Stimulated activated CD8-positive, alpha-beta memory T cell treated with anti-CD3 and anti-CD28 coated beads, Interleukin-15, amount 100 ng/mL, for 1 hour (primary cell): Measurements from ENCODE around the gene GLCCI1.

Experiments
- DNase-seq: peaks from one replicate; pipeline ENCODE4 v3.0.0-alpha.2; 2020; ENCODE audit warnings: low read depth

GLCCI1 gene

DNA sequence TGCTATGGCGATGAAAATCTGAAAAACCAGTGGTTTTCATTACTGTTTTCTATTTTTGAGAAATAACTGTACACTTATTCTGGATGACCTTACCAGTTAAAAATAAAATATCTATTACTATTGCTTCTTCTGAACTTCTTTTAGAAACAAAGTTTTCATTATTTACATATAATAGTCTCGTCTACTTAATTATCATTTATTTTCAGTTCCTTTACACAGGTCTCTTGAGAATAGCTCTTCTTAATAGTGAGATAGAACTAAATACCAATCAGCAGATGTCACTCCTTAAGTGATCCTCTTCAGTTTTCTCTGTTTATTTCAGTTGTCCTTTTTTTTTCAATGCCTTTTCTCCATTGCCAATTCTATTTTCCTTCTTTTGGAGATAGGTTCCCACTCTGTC lies 4.3 kb upstream of the GLCCI1 start:
- DNase-seq, result no peak

DNA sequence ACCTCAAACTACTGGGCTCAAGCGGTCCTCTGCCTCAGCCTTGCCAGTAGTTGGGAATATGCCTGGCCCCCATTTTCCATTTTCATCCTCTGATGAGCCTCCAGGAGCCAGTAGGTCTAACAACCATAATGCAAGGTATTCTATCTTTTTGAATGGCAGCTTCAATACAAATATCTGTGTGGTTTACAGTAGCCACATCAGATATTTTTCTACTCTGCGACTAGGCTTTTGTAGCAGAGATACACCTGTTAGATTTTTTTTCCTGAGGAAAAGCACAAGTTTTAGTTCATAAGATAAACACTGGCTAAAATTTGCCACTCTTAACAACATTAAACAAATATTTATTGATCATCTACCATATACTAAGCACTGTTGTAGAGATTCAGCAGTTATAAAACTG lies 3.9 kb upstream of the GLCCI1 start:
- DNase-seq, result no peak

GRCh38 chr7:7965301-7965700 lies 3.3 kb upstream of the GLCCI1 start:
- no peak for DNase-seq

GRCh38 chr7:7966141-7966734 lies 2.4 kb upstream of the GLCCI1 start:
- DNase-seq, result no peak

- no peak for DNase-seq
These were observed 581 bp upstream of the GLCCI1 start for GRCh38 chr7:7967886-7968543.

GRCh38 chr7:7969306-7970236 lies 975 bp downstream of the GLCCI1 start:
- no peak for DNase-seq

DNA sequence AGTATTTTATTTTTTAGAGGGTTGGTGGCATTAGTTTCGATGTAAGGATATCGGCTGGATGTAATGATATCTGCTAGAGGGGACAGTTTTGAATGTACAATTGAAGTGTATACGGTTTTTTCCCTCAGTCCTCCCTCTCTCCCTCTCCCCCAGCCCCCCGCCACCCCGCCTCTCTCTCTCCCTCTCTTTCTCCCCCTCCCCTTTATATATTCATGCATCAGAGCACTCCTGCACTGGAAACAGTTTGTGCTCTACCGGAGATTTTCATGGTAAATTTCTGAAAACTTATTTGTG lies 1.6 kb downstream of the GLCCI1 start:
- no peak for DNase-seq

DNA sequence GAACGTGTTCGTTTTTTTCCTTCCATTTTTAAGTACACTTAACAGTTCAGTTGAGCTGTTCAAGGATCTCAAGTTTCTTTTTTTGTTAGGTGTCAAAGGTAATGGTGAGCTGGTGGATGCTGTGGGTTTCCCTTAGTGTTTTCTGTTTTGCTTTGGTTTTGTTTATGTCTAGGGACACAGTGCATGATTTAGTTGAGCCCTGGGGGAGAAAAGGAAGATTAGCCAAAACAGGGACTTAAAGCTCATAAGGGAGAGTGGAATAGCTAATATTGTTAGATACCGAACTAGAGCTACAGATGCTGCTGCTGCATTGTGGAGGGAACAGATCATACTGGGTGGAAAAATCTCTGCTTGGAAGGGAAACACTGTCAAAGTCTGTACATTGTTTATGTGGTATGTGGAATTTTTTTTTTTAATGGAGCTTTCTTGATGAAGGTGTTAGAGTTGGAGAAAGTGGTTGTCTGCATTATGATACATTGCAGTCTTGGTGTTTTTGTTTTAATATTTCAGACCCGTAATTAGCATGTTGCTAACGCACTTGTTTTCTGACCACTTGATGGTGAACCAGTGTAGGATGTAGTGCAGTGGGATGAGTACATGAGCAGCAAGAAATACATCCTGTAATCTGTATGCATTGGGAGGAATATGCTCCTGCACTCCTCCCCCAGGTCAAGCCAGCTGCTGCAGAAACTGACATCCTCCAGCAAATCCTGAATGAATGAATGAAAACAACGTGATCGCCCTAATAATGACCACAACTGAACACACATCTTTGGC lies 2.1 kb downstream of the GLCCI1 start:
- no peak for DNase-seq

DNA sequence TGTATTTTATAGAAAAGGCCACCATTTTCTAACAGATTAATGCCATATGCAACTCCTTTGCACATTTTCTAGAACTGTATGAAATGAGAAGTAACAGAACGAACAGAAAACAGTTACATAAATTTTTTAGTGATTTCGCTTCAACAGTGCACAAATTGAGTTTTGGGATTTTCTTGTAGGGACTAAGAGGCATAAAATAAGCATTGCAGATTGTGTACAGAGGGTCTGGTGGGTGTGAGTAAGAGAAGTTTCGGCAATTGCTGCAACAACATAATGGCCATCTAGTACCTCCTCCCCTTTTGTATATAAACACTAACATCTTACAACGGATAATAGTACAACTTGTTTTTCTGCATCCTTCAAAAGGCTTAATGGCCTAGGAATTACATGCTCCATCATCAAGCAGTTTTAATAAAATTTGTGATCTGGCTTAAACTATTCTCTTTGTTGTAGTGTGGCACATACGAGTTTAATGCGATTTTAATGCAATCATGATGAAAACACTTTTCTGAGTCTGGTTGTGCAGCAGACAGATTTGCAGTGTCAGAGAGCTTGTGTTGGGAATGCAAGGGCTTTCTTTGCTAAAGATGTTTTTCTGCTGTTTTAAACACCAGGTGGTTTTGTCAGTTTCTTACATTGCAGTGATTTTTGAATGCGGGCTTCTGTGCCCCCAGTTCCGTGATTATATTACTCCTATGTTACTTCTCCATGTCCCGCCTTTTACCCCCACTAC lies 2.9 kb downstream of the GLCCI1 start:
- DNase-seq, result no peak

DNA sequence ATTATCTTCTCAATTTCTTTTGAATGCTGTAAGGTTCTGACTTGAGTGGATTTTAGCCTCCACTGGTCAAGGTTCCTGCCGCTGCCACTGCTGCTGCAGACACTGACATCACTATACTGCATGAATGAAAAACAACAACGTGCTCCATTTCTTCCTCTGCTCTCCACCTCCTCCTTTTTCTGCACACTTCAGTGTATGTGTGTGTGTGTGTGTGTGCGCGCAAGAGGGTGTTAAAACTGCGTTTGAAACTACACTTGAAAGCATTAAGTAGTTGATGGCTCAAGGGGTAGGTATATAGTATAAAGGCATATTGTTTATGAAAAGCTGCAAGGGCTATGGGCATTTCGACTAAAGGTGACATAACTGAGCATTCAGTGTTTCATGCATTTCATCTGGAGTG lies 3.5 kb downstream of the GLCCI1 start:
- DNase-seq, result no peak

GRCh38 chr7:7972922-7973594 lies 4.5 kb downstream of the GLCCI1 start:
- no peak for DNase-seq

- DNase-seq, result no peak
These were observed 8.1 kb downstream of the GLCCI1 start for GRCh38 chr7:7976677-7977076.

DNA sequence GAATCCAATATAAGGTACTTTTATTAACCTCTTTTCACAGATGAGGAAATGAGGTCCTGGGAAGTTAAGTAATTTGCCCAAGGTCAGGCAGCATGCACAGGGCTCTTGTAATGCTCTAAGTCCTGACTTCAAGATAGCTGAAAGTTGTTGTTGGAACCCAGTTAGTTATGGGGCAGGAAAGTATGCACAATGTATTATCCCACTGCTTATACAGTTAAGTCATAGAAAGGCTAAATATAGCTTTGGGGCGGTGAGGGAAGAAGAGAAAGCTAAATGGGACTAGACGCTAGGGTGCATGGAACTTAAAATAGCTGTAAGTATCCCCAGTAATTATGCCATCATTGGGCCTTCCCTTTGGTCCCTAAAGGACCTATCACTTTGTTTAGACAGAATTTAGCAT lies 9.2 kb downstream of the GLCCI1 start:
- no peak for DNase-seq

DNA sequence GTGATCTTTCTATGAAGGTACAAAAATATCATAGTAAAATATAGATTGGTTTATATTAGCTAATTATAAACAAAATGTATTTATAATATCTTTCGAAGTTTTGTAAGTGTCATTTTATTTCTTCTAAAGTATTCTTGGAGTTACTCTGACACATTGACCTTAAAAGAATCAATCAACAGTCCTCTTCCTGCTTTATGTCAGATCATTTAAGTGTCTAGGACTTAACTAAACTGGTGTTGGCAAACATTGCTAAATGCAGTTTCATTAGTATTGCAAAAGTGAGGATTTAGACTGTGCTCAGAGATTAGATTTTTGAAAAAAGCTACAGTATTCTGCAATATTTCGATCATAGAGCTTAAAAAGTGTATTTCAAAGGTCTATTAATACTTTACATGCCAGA lies 10.3 kb downstream of the GLCCI1 start:
- no peak for DNase-seq

DNA sequence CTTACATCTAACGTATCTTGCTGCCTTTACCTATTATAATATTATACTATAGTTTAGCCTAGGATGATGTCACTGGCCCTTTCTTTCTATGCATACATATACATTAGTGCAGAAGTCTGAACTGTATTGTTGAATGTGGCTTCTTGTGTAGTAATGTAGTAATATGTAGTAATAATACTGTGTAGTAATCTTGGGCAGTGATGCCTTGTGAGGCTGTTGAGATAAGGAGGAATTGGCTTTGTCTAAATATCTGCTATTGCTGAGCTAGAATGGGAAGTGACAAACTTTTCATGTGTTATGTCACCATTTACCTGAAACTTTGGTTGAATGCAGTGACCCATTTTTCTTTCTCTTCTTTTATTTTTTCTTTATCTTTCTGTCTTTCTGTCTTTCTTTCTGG lies 11.0 kb downstream of the GLCCI1 start:
- DNase-seq, result no peak

GRCh38 chr7:7980134-7980533 lies 11.5 kb downstream of the GLCCI1 start:
- no peak for DNase-seq

DNA sequence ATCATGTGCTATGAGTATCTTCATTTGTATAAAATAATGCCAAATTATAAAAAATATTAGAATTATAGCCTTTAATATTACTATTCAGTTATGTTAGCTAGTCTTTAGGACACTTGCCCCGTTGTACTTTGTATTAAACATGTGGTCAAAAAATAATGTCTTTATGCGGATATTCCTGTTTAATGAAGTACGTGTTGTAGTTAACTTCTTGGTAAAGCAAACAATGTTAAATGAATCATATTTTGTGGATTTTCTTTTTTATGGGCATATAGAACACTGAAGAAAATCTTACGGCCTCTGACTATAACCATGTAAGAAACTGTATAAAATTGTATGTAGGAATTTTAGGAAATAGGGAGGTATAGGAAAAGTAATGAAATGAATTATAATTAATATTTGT lies 14.3 kb downstream of the GLCCI1 start:
- DNase-seq, result no peak

DNA sequence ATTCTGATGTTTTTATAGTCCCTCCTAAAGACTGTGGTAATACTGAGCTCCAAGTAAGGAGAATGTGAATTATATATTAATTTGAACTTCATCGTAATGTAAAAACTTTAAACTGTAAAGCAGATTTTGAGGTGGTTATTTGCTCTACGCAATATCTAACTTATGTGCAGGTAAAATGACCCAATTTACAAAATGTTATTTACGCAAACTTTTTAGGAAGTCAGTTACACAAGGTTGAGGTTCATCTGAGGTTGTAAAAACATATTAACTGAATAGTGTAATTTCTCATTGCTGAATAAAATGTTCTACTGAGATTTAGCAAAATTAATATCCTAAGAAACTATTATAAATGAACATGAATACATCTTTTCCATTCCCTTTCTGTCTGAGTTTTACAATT lies 15.8 kb downstream of the GLCCI1 start:
- DNase-seq, result no peak

GRCh38 chr7:7988706-7989105 lies 20.1 kb downstream of the GLCCI1 start:
- DNase-seq, result no peak

DNA sequence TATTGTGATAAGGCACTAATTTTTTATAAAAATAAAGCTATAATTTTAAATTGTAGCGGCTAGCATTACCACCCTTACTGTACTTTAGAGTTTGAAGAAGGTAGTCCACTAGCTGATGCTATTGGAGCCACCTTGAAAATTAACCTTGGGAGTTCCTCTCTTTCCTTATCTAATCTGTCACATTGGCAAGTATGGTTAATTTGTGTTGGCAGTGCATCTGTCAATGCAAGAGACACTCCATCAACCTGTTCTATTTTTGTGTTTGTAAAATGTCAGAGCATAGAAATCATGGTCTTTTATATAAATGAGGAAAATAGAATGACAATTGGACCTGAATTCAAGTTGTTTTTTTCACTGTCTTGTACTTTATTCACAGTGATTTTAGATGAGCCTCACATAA lies 20.5 kb downstream of the GLCCI1 start:
- no peak for DNase-seq
